GM23248 (cell line): ENCODE measurements around the gene RFPL1. TPM values are rescaled to one million over a fixed set of nuclear protein-coding genes. Genes with fewer than 3 reads are reported as not detected.
"Not testable (repeated sequence)": the region's sequence is repeated elsewhere in the genome, so short reads cannot be mapped to it uniquely, and the experiment has no call there.

Experiments used
- DNase-seq: peaks from one replicate; pipeline ENCODE4 v3.0.0-alpha.2; 2015
- H2AFZ ChIP-seq: fragments of 200-600 bp; sonication (generic); 2 replicates; pipeline ENCODE4 v1.6.1; 2016; ENCODE audit warnings: antibody characterized with exemption
- H3F3A ChIP-seq: fragments of 200-600 bp; sonication (generic); 2 replicates; pipeline ENCODE4 v1.6.1; 2016; ENCODE audit warnings: mild to moderate bottlenecking, antibody characterized with exemption, mixed run types; ENCODE audit not compliant: insufficient read depth
- H3K27ac ChIP-seq: fragments of 200-600 bp; sonication (generic); 2 replicates; pipeline ENCODE4 v1.5.1; 2016; ENCODE audit warnings: mild to moderate bottlenecking
- H3K27me3 ChIP-seq: fragments of 200-600 bp; sonication (generic); replicated peaks from 2 replicates; pipeline ENCODE4 v1.6.1; 2016; ENCODE audit warnings: mild to moderate bottlenecking; ENCODE audit not compliant: insufficient read depth
- H3K36me3 ChIP-seq: fragments of 200-600 bp; sonication (generic); 2 replicates; pipeline ENCODE4 v1.6.1; 2016; ENCODE audit warnings: low read depth, mild to moderate bottlenecking
- H3K4me1 ChIP-seq: fragments of 200-600 bp; sonication (generic); 2 replicates; pipeline ENCODE4 v1.6.1; 2016; ENCODE audit warnings: mild to moderate bottlenecking; ENCODE audit not compliant: insufficient read depth
- H3K4me2 ChIP-seq: fragments of 200-600 bp; sonication (generic); one replicate; pipeline ENCODE4 v1.6.1; 2016; ENCODE audit warnings: mild to moderate bottlenecking; ENCODE audit not compliant: unreplicated experiment
- H3K4me3 ChIP-seq: fragments of 200-600 bp; sonication (generic); 2 replicates; pipeline ENCODE4 v1.5.1; 2016; ENCODE audit warnings: mild to moderate bottlenecking
- H3K79me2 ChIP-seq: fragments of 200-600 bp; sonication (generic); 2 replicates; pipeline ENCODE4 v1.6.1; 2016; ENCODE audit warnings: mild to moderate bottlenecking; ENCODE audit not compliant: insufficient read depth
- H3K9ac ChIP-seq: fragments of 200-600 bp; sonication (generic); 2 replicates; pipeline ENCODE4 v1.6.1; 2016; ENCODE audit warnings: mild to moderate bottlenecking
- H3K9me2 ChIP-seq: fragments of 200-600 bp; sonication (generic); 2 replicates; pipeline ENCODE4 v1.6.1; 2016; ENCODE audit warnings: mixed run types, mild to moderate bottlenecking, moderate library complexity; ENCODE audit not compliant: insufficient read depth
- H3K9me3 ChIP-seq: fragments of 200-600 bp; sonication (generic); one replicate; pipeline ENCODE4 v1.6.1; 2017; ENCODE audit warnings: low read depth
- H4K20me1 ChIP-seq: fragments of 200-600 bp; sonication (generic); 2 replicates; pipeline ENCODE4 v1.6.0; 2016; ENCODE audit not compliant: insufficient read depth
- EZH2 ChIP-seq: fragments of 200-600 bp; sonication (generic); IDR thresholded peaks from 2 replicates; pipeline ENCODE4 v1.6.1; 2018; ENCODE audit warnings: antibody characterized with exemption, mild to moderate bottlenecking; ENCODE audit not compliant: insufficient read depth, poor library complexity, severe bottlenecking
- EZH2phosphoT487 ChIP-seq: fragments of 200-600 bp; sonication (generic); IDR thresholded peaks from 2 replicates; pipeline ENCODE4 v1.6.1; 2018; ENCODE audit warnings: antibody characterized with exemption, moderate library complexity, mild to moderate bottlenecking, low read depth; ENCODE audit not compliant: insufficient read depth
- WGBS, 2 experiments: methylation state at CpG; one replicate each; pipeline ENCODE4 v1.1.6; 2015 to 2017; ENCODE audit warnings: low lambda C conversion rate in 2 of 2, low coverage in 1 of 2; ENCODE audit errors: missing lambda C conversion rate in 2 of 2; 5-methylcytosine and 5-hydroxymethylcytosine counted together
- in situ Hi-C: fragments of 300-500 bp; cut with MboI; formaldehyde crosslinking; loops from 2 replicates; pipeline ENCODE4 v1.15.0; 2020
- polyA plus RNA-seq: library from polyadenylated mRNA; unstranded; fragments of >200 nt; fragmentation: Nextera tagmentation; extraction: Ambion mirVana; gene quantifications from 2 replicates; pipeline ENCODE4 v1.2.1, GENCODE V29; 2016
- total RNA-seq: library from RNA; depleted of rRNA; stranded (reverse); fragments of >200 nt; shearing (Covaris generic); gene quantifications from 2 replicates; pipeline ENCODE4 v1.2.3, GENCODE V29; 2014

RFPL1 gene
- total and polyA plus RNA-seq, 2 experiments from 2014 or later, result not detected

DNA sequence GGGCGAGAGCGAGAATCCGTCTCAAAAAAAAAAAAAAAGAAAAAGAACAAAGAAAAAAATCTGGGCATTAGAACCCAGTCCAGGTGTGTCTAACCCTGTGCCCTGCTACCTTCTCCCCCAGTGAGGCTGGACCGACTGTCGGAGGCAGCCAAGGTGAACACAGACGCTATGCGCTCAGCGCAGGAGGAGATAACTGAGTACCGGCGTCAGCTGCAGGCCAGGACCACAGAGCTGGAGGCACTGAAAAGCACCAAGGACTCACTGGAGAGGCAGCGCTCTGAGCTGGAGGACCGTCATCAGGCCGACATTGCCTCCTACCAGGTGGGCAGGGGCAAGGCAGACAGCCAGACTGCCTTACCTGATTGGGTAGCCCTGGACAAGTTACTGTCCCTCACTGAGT is 44.9 kb downstream of the RFPL1 start:
- Histone ChIP-seq H3K9ac (no peak overlapping the region), H3F3A (no peaks in the 10 kb centered on the region), H3K4me2 (no peak overlapping the region), H3K9me2 (no peaks in the 10 kb centered on the region), H3K79me2 (no peaks in the 10 kb centered on the region), H3K27me3 (peaks cover 34% of the 10 kb centered on the region), H3K4me3 (no peak overlapping the region), H4K20me1 (no peaks in the 10 kb centered on the region), H3K36me3 (no peaks in the 10 kb centered on the region), H3K9me3 (no peaks in the 10 kb centered on the region), H2AFZ (no peak overlapping the region), H3K27ac (no peak overlapping the region), H3K4me1 (no peaks in the 10 kb centered on the region)
- 91 to 94% methylated on average over 13 of the region's 13 CpGs for WGBS, 2 experiments
- no peak for TF ChIP-seq EZH2phosphoT487
- TF ChIP-seq EZH2, result no peak
- DNase-seq, result no peak
- in situ Hi-C loops, result no loop called here

DNA sequence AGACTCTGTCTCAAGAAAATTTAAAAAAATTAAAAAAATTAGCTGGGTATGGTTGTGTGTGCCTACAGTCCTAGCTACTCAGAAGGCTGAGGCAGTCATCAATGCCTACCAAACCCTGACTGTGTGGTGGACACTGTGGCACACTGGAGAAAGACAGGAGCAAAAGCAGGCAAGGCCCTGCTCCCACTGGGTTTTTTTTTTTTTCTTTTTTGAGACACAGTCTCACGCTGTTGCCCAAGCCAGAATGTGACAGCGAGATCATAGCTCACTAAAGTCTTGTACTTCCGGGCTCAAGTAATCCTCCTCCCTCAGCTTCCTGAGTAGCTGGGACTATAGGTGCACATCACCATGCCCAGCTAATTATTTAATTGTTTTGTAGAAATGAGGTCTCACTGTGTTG is 46.3 kb downstream of the RFPL1 start:
- 79 to 87% methylated on average over 3 of the region's 3 CpGs for WGBS, 2 experiments
- Histone ChIP-seq H3F3A (no peaks in the 10 kb centered on the region), H3K9me3 (no peaks in the 10 kb centered on the region), H3K9ac (no peak overlapping the region), H3K4me2 (no peak overlapping the region), H3K9me2 (no peaks in the 10 kb centered on the region), H2AFZ (no peak overlapping the region), H3K4me1 (no peaks in the 10 kb centered on the region), H3K4me3 (no peak overlapping the region), H4K20me1 (no peaks in the 10 kb centered on the region), H3K79me2 (no peaks in the 10 kb centered on the region), H3K36me3 (no peaks in the 10 kb centered on the region), H3K27ac (no peak overlapping the region), H3K27me3 (peaks cover 22% of the 10 kb centered on the region)
- DNase-seq, result no peak
- no peak for TF ChIP-seq EZH2phosphoT487
- TF ChIP-seq EZH2, result no peak
- in situ Hi-C loops, result no loop called here

DNA sequence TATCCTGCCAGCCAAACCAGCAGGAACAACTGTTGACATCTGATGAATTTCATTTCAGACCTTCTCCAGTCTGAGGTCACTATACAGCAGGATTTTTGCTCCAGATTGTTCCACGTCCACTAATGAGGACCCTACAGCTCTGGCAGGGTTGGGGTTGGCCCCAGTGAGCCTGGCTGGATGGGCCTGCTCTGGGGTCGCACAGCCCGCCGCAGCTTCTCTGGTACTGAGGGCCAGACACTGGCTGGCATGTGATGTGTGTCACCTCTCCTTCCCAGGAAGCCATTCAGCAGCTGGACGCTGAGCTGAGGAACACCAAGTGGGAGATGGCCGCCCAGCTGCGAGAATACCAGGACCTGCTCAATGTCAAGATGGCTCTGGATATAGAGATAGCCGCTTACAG is 47.1 kb downstream of the RFPL1 start:
- Histone ChIP-seq H3F3A (no peaks in the 10 kb centered on the region), H3K9me3 (no peaks in the 10 kb centered on the region), H3K9me2 (no peaks in the 10 kb centered on the region), H3K4me1 (no peaks in the 10 kb centered on the region), H2AFZ (no peak overlapping the region), H3K27me3 (peaks cover 14% of the 10 kb centered on the region), H3K4me2 (no peak overlapping the region), H3K27ac (no peak overlapping the region), H3K4me3 (no peak overlapping the region), H3K79me2 (no peaks in the 10 kb centered on the region), H4K20me1 (no peaks in the 10 kb centered on the region), H3K9ac (no peak overlapping the region), H3K36me3 (no peaks in the 10 kb centered on the region)
- no peak for DNase-seq
- in situ Hi-C loops, result no loop called here
- no peak for TF ChIP-seq EZH2phosphoT487
- WGBS, 2 experiments, result 77 to 79% methylated on average over 8 of the region's 8 CpGs

DNA sequence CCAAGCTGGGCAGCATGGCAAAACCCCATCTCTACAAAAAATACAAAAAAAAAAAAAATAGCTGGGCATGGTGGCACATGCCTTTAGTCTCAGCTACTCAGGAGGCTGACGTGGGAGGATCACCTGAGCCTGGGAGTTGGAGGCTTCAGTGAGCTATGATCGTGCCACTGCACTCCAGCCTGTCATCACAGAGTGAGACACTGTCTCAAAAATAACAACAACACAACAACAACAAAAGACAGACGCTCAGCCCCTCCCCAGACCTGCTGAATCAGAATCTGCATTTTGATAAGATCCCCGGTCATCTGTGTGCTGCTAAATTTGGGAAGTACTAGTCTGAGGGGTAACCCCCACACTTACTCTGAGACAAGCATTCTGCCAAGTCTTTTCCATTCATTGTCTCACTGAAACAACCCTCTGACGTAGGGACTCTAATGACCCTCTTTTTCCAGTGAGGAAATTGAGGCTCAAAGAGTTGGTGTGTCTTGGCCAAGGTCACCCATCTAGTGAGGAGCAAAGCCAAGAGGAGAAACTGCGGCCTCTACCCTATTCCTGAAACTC is 49.1 kb downstream of the RFPL1 start:
- Histone ChIP-seq H3K9me2 (no peaks in the 10 kb centered on the region), H4K20me1 (no peaks in the 10 kb centered on the region), H2AFZ (no peak overlapping the region), H3K79me2 (no peaks in the 10 kb centered on the region), H3K9me3 (no peaks in the 10 kb centered on the region), H3F3A (no peaks in the 10 kb centered on the region), H3K9ac (no peak overlapping the region), H3K4me1 (no peaks in the 10 kb centered on the region), H3K27ac (no peak overlapping the region), H3K4me3 (no peak overlapping the region), H3K36me3 (no peaks in the 10 kb centered on the region), H3K4me2 (no peak overlapping the region), H3K27me3 (no peaks in the 10 kb centered on the region)
- in situ Hi-C loops, result no loop called here
- WGBS, 2 experiments, result 64 to 68% methylated on average over 6 of the region's 6 CpGs
- no peak for DNase-seq
- no peak for TF ChIP-seq EZH2
- no peak for TF ChIP-seq EZH2phosphoT487

DNA sequence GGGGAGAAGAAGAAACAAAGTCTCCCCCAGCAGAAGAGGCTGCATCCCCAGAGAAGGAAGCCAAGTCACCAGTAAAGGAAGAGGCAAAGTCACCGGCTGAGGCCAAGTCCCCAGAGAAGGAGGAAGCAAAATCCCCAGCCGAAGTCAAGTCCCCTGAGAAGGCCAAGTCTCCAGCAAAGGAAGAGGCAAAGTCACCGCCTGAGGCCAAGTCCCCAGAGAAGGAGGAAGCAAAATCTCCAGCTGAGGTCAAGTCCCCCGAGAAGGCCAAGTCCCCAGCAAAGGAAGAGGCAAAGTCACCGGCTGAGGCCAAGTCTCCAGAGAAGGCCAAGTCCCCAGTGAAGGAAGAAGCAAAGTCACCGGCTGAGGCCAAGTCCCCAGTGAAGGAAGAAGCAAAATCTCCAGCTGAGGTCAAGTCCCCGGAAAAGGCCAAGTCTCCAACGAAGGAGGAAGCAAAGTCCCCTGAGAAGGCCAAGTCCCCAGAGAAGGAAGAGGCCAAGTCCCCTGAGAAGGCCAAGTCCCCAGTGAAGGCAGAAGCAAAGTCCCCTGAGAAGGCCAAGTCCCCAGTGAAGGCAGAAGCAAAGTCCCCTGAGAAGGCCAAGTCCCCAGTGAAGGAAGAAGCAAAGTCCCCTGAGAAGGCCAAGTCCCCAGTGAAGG is 50.9 kb downstream of the RFPL1 start:
- H2AFZ ChIP-seq, H3K79me2 ChIP-seq, H3K27me3 ChIP-seq, DNase-seq, H3F3A ChIP-seq, H3K9me2 ChIP-seq, H3K9ac ChIP-seq, H3K27ac ChIP-seq, H3K4me2 ChIP-seq, H3K36me3 ChIP-seq, H3K4me1 ChIP-seq, in situ Hi-C loops, H3K9me3 ChIP-seq, H4K20me1 ChIP-seq, H3K4me3 ChIP-seq: not testable (repeated sequence)
- WGBS, 2 experiments, result 84 to 91% methylated on average over 5 to 8 of the region's 8 CpGs
